HG03066 (cell line): Measurements from ENCODE around the gene SCAMP4.

ENCODE experiments used
- ATAC-seq: cut with Tn5 transposase; IDR thresholded peaks from one replicate; pipeline ENCODE4 v1.9.1; 2021; ENCODE audit warnings: low read depth; ENCODE audit not compliant: unreplicated experiment

Gene SCAMP4

GRCh38 chr19:1955171-1956121 lies 50.2 kb downstream of the SCAMP4 start:
- no peak for ATAC-seq

GRCh38 chr19:1956122-1956494 lies 50.9 kb downstream of the SCAMP4 start:
- ATAC-seq = no peak

DNA sequence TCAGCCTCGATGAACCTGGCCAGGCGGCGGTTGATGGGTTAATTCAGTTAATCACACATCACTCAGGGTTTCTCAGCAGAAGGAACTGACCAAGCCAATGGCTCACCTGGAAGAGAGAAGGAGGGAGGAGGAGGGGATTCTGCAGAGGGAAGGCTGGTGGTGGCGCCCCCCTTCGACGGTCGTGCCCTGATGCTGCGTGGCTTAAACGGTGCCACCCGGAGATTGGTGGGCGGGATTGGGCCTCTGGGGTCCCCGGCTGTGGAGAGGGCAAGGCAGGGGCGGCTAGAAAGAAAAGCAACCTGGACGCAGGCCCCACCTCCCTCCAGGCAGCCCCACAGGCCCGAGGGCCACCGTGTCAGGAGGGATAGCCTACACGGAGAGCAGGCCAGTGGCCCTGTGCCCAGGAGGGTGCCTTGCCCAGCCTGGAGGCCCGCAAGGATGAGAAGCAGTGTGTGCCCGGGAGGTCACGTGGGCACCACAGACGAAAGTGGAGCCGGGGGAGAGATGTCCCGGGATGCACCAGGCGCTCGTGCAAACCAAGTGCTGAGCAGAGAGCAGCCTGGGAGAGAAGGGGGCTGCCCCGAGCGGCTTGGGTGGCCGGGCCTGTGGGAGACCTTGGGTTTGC lies 51.8 kb downstream of the SCAMP4 start:
- ATAC-seq = no peak

DNA sequence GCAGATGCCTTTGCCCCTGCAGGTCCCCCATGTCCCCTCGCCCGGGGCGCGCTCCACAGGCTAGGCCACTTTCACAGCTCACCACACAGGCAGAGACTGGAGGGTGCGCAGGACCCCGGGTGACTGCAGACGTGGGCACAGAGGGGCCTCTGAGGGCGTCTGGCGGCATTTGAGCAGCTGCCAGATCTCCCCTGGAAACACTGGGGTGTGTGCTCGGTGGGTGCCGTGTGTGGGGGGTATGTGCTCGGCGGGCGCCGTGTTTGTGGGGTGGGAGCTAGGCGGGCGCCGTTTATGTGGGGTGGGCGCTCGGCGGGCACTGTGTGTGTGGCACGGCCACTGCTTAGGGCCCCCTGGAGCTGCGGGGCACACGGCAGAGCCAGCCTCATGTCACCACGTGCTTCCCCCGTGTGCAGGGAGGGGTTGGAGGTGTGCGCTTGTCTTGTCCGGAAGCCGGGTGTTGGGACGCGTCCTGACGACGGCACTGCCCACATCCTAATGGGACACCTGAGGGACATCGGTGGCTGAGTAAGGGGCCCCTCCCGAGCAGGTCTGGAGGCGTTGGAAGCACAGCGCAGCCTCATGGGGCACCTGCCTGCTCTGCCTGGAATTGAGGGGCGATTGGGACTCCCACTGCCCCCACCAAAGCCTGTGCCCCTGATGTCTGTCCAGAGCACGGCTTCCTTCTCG lies 52.5 kb downstream of the SCAMP4 start:
- no peak for ATAC-seq

DNA sequence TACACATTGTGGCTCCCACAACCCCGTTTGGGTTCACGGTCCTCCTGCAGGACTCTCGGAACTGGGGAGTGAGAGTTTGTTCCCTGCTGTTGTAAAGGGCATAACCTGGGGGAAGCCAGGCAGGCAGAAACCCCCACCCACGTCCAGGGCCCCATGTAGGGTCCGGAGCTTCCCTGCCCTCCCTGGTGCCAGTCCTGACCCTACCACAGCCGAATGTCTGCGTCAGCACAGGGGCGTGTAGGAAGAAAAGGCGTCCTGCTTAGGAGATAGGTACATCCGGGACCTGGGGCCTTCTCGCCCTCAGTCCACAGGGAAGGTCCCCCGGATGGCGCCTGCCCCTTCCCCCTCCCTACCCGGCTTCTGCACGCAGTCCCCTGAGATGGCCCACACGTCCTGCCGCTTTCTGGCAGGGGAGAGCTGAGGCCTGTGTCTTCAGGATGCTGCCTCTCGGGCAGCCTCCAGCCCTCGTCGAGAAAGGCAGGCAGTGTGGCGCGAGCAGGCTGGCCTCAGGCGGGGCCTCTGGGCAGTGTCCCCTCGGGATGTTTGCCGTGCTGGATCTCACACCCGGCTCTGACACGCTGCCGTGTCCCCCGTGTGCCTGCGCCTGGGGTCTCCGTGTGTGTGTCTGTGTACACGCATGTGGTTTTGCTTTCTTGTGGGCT lies 54.9 kb downstream of the SCAMP4 start:
- no peak for ATAC-seq

DNA sequence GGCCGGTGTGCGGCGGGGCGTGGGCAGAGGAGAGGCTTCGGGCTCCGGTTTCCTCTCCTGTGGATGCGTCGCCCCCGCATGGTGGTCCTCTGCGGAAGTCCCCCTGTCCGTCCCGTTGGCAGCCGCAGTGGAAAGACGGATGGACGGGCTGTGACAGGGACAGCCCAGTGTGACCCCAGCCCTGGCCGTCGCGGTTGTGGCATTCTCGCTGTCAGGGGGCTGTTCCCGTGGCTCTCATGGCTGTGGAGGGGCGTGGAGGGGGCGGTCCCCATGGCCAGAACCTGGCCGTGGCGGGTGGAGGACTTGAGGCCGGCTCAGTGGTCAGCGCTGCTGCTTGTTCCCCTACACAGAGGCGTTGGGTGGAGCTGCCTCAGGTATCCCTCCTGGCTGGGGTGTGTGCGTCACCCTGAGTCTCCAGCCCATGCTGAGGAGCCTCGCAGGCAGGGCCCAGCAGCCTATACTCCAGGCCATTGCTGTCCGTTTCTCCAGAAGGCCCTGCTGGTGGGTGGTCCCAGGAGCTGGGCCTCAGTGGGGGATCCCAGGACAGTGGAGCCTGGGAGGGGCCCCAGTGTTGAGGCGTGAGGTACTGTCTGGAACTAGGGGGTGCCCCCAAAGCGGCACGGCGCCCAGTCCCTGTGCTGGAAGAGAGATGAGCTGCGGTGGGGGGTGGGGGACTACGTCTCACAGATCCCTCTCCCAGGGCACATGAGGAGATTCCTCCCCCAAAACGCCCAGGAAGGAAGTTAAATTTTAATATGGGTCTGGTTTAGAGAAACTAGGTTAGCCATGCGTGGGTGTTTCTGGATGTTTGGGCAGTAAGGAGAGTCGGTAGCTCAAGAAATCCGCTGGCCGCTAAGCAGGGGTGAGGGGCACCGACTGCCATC lies 56.0 kb downstream of the SCAMP4 start:
- ATAC-seq = no peak

DNA sequence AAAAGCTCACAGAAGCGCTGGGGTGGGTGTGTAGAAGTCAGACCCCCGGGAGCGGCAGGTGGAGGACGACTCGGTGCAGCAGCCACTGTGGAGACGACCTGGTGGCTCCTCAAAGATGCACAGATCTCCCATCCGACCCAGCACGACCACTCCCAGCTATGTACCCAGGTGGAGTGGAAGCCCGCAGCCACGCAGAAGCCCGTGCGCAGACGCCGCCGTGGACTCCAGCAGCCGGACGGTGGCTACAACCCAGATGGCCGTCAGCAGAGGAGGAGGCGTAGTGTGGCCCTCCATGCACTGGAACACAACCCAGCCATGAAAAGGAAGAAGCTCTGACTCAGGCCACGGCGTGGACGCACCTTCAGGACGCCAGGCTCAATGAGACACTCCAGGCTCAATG lies 57.5 kb downstream of the SCAMP4 start:
- no peak for ATAC-seq

- ATAC-seq = no peak
Measured at GRCh38 chr19:1967087-1967608, 61.9 kb downstream of the SCAMP4 start.

GRCh38 chr19:1968279-1969175 lies 63.3 kb downstream of the SCAMP4 start:
- no peak for ATAC-seq

DNA sequence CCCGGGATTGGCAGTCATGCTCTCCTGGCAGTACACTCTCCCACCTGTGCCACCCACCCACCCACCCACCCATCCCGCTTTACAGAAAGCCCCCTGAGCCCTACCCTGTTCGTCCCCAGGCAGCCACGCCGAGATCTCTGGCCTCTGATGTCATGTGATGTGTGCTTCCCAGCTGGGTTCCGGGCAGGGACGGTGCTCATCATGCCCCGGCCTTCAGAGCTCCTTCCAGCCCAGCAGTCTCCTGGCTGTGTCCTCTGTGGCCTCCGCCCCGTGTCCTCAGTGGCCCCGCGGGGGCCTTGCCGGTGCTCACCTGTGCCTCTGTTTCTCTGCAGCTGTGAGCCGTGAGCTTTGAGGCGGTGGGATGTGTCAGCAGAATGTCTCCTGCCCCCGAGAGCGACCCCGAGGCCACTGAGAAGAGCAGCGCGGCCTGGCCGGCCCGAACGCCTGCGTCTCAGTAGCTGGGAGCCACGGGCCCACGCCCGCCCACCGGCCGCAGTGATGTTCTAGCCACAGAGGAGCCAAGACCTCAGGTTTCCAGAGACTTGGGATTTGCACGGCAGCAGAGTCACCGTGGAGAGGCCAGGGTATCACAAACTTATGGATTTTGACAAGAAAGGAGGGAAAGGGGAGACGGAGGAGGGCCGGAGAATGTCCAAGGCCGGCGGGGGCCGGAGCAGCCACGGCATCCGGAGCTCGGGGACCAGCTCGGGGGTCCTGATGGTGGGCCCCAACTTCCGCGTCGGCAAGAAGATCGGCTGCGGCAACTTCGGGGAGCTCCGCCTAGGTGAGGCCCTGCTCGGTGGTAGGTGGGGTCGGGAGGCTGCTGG lies 64.2 kb downstream of the SCAMP4 start:
- no peak for ATAC-seq

DNA sequence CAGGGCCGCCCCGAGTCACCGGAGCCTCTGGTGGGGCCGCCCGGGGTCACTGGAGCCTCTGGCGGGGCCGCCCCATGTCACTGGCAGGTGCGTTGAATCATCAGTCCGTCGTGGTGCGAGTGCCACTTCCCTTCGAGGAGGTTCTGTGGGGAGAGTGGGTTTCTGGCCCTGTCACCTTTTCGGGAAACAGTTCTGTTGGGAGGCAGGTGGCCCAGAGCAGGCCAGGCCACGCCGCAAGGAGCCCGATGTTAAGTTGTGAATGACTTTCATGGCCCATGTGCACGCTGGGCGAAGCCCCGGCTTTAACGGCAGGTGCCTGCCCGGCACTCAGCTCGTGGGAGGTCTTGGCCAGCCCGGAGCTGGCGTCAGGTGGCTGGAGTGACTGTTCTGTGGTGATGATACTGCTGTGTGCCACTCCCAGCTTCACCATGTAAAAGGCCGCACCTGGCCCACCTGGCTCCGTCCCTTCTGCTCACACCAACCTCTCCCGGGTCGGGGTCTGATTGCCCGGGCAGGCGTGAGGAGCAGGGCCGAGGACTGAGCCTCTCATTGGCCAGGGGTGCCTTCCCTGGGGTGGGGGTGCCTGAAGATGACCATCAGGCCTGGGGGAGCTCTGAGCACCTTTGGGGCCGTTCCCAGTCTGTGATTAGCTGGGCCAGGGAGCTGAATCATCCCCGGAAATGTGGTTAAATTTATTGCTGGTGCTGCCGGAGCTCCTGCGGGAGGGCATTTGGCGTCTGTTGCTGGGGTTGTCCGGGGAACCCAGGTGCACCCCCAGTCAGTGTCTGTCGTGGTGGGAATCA lies 65.0 kb downstream of the SCAMP4 start:
- no peak for ATAC-seq

GRCh38 chr19:1970806-1971502 lies 65.8 kb downstream of the SCAMP4 start:
- ATAC-seq = no peak

DNA sequence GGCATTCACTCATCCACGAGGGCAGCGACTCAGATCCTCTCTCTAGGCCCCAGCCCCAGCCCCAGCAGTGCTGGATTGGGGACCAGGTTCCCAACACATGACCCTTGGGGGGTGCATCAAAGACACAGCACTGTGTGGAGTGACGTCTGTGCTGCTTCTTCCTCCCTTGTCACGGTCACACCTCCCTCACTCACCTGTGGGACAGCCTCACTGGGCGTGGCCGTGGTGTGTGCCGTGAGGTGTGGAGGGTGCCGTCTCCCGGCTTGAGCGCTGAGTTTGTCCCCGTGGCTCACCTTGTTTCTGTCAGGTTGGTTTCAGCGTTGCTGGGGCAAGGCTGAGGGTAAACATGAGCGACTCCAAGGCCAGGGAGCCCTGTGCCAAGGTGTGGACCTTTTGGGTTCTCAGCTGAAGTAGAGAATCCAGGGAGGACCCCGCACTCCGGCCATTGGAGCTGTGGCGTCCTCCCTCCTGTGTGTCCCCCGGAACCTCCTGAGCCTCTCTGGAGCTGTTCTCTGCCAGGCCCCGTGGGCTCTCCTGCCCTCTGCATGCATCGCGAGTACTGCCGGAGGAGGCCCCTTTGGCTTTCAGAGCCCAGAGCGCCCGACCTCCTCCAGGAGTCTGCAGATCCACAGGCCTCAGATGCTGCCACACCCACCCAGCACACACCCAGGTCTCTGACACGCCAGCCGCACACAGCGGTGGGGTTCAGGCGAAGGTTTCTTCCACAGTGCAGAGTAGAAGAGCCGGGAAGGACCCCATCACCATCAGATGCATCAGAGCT lies 69.4 kb downstream of the SCAMP4 start:
- no peak for ATAC-seq

- no peak for ATAC-seq
Measured at GRCh38 chr19:1975162-1975480, 69.9 kb downstream of the SCAMP4 start.
